K562 (cell line): ENCODE measurements around the gene EPDR1. TPM values are rescaled to one million over a fixed set of nuclear protein-coding genes. Genes with fewer than 3 reads are reported as not detected.

Experiments used
- ATAC-seq: fragments of 200-7000 bp; cut with Tn5 transposase; 3 replicates; pipeline ENCODE4 v1.9.1; 2020; ENCODE audit warnings: moderate library complexity
- BruUV-seq: library from RNA; stranded (reverse); fragments of 400-500 nt; replicated peaks from 2 replicates; lab custom pipeline; 2021; lab: Mats Ljungman, UMichigan
- CTCF ChIA-PET: fragments of 300-600 bp; formaldehyde crosslinking; extraction: SDS; loops from one replicate; lab custom pipeline; 2021; ENCODE audit warnings: low intra/inter-chr PET ratio; lab: Yijun Ruan, JAX
- POLR2A ChIA-PET: fragments of 300-600, 350-650 bp; sonication (Branson Sonifier 250); formaldehyde crosslinking; extraction: SDS; loops from one replicate; lab custom pipeline; 2021; ENCODE audit warnings: antibody characterized with exemption, inconsistent platforms; lab: Yijun Ruan, JAX
- DNase-seq, 4 experiments: peaks; one replicate each; pipeline versions ENCODE4 v3.0.0 to v3.0.0-alpha.2; 2011 to 2018; ENCODE audit warnings: low spot score in 3 of 4, mixed read lengths in 3 of 4; ENCODE audit errors: extremely low read depth in 1 of 4
- FAIRE-seq: peaks from 2 replicates; lab custom pipeline; 2011; peaks lifted over from hg19 to GRCh38; lab: Jason Lieb, UNC
- H2AFZ ChIP-seq: 2 replicates; pipeline ENCODE4 v1.6.0; 2011; ENCODE audit warnings: low read depth, low read length, control low read depth, inconsistent platforms
- H3K27ac ChIP-seq: fragments of 200-600 bp; 3 replicates; pipeline ENCODE4 v1.8.0; 2011; ENCODE audit warnings: low read depth, mild to moderate bottlenecking, control low read depth, inconsistent platforms, low read length, moderate library complexity, mixed read lengths; ENCODE audit errors: extremely low read depth
- H3K27me3 ChIP-seq, 2 experiments: fragments of 300-600 bp in 1 of 2; 2 replicates in 1 of 2; 3 replicates in 1 of 2; pipeline versions ENCODE4 v1.6.0 to v1.8.0; 2011; ENCODE audit warnings: inconsistent platforms in 2 of 2, low read length in 2 of 2, mild to moderate bottlenecking in 1 of 2, mixed read lengths in 1 of 2, moderate library complexity in 1 of 2; ENCODE audit not compliant: control insufficient read depth in 2 of 2, insufficient read depth in 2 of 2
- H3K36me3 ChIP-seq: fragments of 300-600 bp; 3 replicates; pipeline ENCODE4 v1.8.0; 2011; ENCODE audit warnings: mild to moderate bottlenecking, low read length, inconsistent platforms; ENCODE audit not compliant: control insufficient read depth, insufficient read depth
- H3K4me1 ChIP-seq, 2 experiments: fragments of 200-600 bp in 1 of 2; replicated peaks in 1 of 2; 2 replicates in 1 of 2; 3 replicates in 1 of 2; pipeline versions ENCODE4 v1.5.1 to v1.8.0; 2011; ENCODE audit warnings: inconsistent platforms in 2 of 2, low read length in 2 of 2, mild to moderate bottlenecking in 1 of 2, mixed read lengths in 1 of 2, moderate library complexity in 1 of 2; ENCODE audit not compliant: control insufficient read depth in 2 of 2, insufficient read depth in 2 of 2
- H3K4me2 ChIP-seq: 2 replicates; pipeline ENCODE4 v1.6.1; 2011; ENCODE audit warnings: low read length, control low read depth, inconsistent platforms, mixed read lengths; ENCODE audit not compliant: insufficient read depth
- H3K4me3 ChIP-seq: fragments of 200-600 bp; sonication (generic), shearing (Covaris generic); 2 replicates; pipeline ENCODE4 v1.5.1; 2016; ENCODE audit warnings: control low read depth, inconsistent platforms
- H3K79me2 ChIP-seq: fragments of 200-600 bp; 3 replicates; pipeline ENCODE4 v1.8.0; 2011; ENCODE audit warnings: low read length, inconsistent platforms; ENCODE audit not compliant: control insufficient read depth, insufficient read depth
- H3K9ac ChIP-seq, 2 experiments: 2 replicates each; pipeline versions ENCODE4 v1.6.0 to v1.6.1; 2011; ENCODE audit warnings: low read depth in 2 of 2, low read length in 2 of 2, control low read depth in 1 of 2, inconsistent platforms in 1 of 2, mild to moderate bottlenecking in 1 of 2, mixed read lengths in 1 of 2; ENCODE audit not compliant: insufficient read depth in 1 of 2
- H3K9me1 ChIP-seq: one replicate; pipeline ENCODE4 v1.6.0; 2011; ENCODE audit warnings: inconsistent platforms, mild to moderate bottlenecking, low read length, moderate library complexity; ENCODE audit not compliant: control insufficient read depth, insufficient read depth
- H3K9me3 ChIP-seq: replicated peaks from 2 replicates; pipeline ENCODE4 v1.5.1; 2011; ENCODE audit warnings: low read depth, low read length, inconsistent platforms; ENCODE audit not compliant: control insufficient read depth, insufficient read depth
- H4K20me1 ChIP-seq: replicated peaks from 2 replicates; pipeline ENCODE4 v1.6.1; 2011; ENCODE audit warnings: low read length, inconsistent platforms, mixed read lengths; ENCODE audit not compliant: control insufficient read depth, insufficient read depth
- ARID1B ChIP-seq: fragments of 450-650 bp; IDR thresholded peaks from 2 replicates; pipeline ENCODE4 v1.6.1; 2016; ENCODE audit warnings: antibody characterized with exemption, mild to moderate bottlenecking, inconsistent platforms
- BRD4 ChIP-seq: fragments of 200-600 bp; sonication (generic); IDR thresholded peaks from 2 replicates; pipeline ENCODE4 v1.6.1; 2017; ENCODE audit warnings: inconsistent platforms
- CCNT2 ChIP-seq: IDR thresholded peaks from 2 replicates; pipeline ENCODE4 v1.6.1; 2011; ENCODE audit warnings: borderline replicate concordance, low read depth, mild to moderate bottlenecking, moderate library complexity, mixed read lengths, low read length; ENCODE audit not compliant: insufficient read length; ENCODE audit errors: extremely low read depth
- FOXP4 ChIP-seq: sonication (generic); formaldehyde crosslinking; IDR thresholded peaks from 2 replicates; pipeline ENCODE4 v1.8.0; 2022; ENCODE audit warnings: mild to moderate bottlenecking, missing genetic modification reagents, borderline replicate concordance
- FUS ChIP-seq: fragments of 200-400 bp; formaldehyde crosslinking; optimal IDR thresholded peaks from 2 replicates; pipeline ENCODE3; 2017; ENCODE audit warnings: low read depth, low read length
- GABPB1 ChIP-seq: sonication (generic); formaldehyde crosslinking; IDR thresholded peaks from 2 replicates; pipeline ENCODE4 v1.8.0; 2022; ENCODE audit warnings: mild to moderate bottlenecking, missing genetic modification reagents
- GTF2A2 ChIP-seq: IDR thresholded peaks from 2 replicates; pipeline ENCODE4 v1.6.1; 2016; ENCODE audit warnings: mild to moderate bottlenecking, missing genetic modification characterization, missing compliant biosample characterization
- KLF16 ChIP-seq: IDR thresholded peaks from 2 replicates; pipeline ENCODE4 v1.6.1; 2016; ENCODE audit warnings: antibody characterized with exemption
- KLF6 ChIP-seq: fragments of 250-450 bp; sonication (Bioruptor Pico); IDR thresholded peaks from 2 replicates; pipeline ENCODE4 v1.4.0; 2020; ENCODE audit warnings: mild to moderate bottlenecking, moderate library complexity, borderline replicate concordance
- MCM3 ChIP-seq: fragments of 450-650 bp; IDR thresholded peaks from 2 replicates; pipeline ENCODE4 v1.6.1; 2016
- PTTG1 ChIP-seq: fragments of 450-650 bp; IDR thresholded peaks from 2 replicates; pipeline ENCODE4 v1.6.1; 2016; ENCODE audit warnings: low read depth, mild to moderate bottlenecking, missing genetic modification characterization, missing compliant biosample characterization
- SMAD2 ChIP-seq: fragments of 150-350 bp; IDR thresholded peaks from 2 replicates; pipeline ENCODE4 v1.6.1; 2014; ENCODE audit warnings: low read depth, mild to moderate bottlenecking, low read length
- STAT5A ChIP-seq: IDR thresholded peaks from 2 replicates; pipeline ENCODE4 v1.6.1; 2012; ENCODE audit warnings: low read length, inconsistent platforms, borderline replicate concordance
- TAF1 ChIP-seq: IDR thresholded peaks from 2 replicates; pipeline ENCODE4 v1.6.1; 2011; ENCODE audit warnings: mild to moderate bottlenecking, low read length, moderate library complexity; ENCODE audit not compliant: insufficient read depth, control insufficient read depth, severe bottlenecking; ENCODE audit errors: extremely low read depth
- TRIM28 ChIP-seq: fragments of 450-650 bp; IDR thresholded peaks from 2 replicates; pipeline ENCODE4 v1.6.1; 2017
- ZBTB43 ChIP-seq: sonication (generic); formaldehyde crosslinking; IDR thresholded peaks from 2 replicates; pipeline ENCODE4 v1.8.0; 2023; ENCODE audit warnings: mild to moderate bottlenecking, missing genetic modification reagents
- ZNF277 ChIP-seq: fragments of 250-450 bp; sonication (Bioruptor Pico); IDR thresholded peaks from 2 replicates; pipeline ENCODE4 v1.8.0; 2022; ENCODE audit warnings: inconsistent platforms, mild to moderate bottlenecking, moderate library complexity, borderline replicate concordance
- in situ Hi-C: fragments of 300-500 bp; cut with MboI; formaldehyde crosslinking; loops from 4 replicates; pipeline ENCODE4 v1.15.0; 2018; ENCODE audit warnings: inconsistent platforms, mixed read lengths
- intact Hi-C: fragments of 100-400 bp; cut with micrococcal nuclease; formaldehyde crosslinking; loops from 2 replicates; pipeline ENCODE4 v1.14.2; 2022
- polyA plus RNA-seq, 8 experiments: library from polyadenylated mRNA; depleted of rRNA in 4 of 8; stranded (reverse) in 5 of 8; unstranded in 3 of 8; fragments of >200 nt; fragmentation: Nextera tagmentation in 2 of 8; fragmentation: Illumina TruSeq in 1 of 8; extraction: Ambion mirVana in 2 of 8; extraction: Trizol in 1 of 8; gene quantifications; 2 replicates each; pipeline versions ENCODE4 v1.2.1 to v1.2.3, GENCODE V29; 2011 to 2014; ENCODE audit warnings: inconsistent platforms in 1 of 8, missing spikeins in 1 of 8
- total RNA-seq, 7 experiments: library from RNA; depleted of rRNA in 6 of 7; stranded (reverse); fragments of >200 nt in 6 of 7; fragmentation: Illumina TruSeq in 2 of 7; extraction: Trizol in 2 of 7; gene quantifications; 2 replicates each; pipeline versions ENCODE4 v1.2.1 to v1.2.3, GENCODE V29; 2011 to 2021; ENCODE audit warnings: low replicate concordance in 1 of 7

Gene EPDR1
- total and polyA plus RNA-seq, 9 of the 15 experiments (the other 6 are each of a cell fraction or from before 2014, with no cell fraction given): 0.01 to 0.11 TPM; not detected in 7

GRCh38 chr7:37977243-37977642 lies 56.8 kb downstream of the EPDR1 start (continued):
- TF ChIP-seq ZNF277 (CRISPR knock-in tag) (no peak), STAT5A (no peak), KLF6 (CRISPR knock-in tag) (no peak), ZBTB43 (CRISPR knock-in tag) (no peak), SMAD2 (no peak)

GRCh38 chr7:37981664-37982063 lies 61.2 kb downstream of the EPDR1 start:
- no peak for TF ChIP-seq FOXP4 (CRISPR knock-in tag)
- no peak for TF ChIP-seq GTF2A2 (tag)
- TF ChIP-seq ARID1B: no peak
- no peak for TF ChIP-seq CCNT2
- no peak for TF ChIP-seq MCM3
- no peak for TF ChIP-seq FUS
- no peak for TF ChIP-seq KLF16
- no peak for TF ChIP-seq TRIM28
- TF ChIP-seq PTTG1: no peak
- no peak for TF ChIP-seq TAF1
- no peak for TF ChIP-seq BRD4
- no peak for TF ChIP-seq GABPB1 (CRISPR knock-in tag)
- no peak overlapping the region for H3K27ac ChIP-seq
- ChIA-PET CTCF (no interaction called here), POLR2A (no interaction called here)
- no peaks in the 10 kb centered on the region for H3K9me1 ChIP-seq
- ATAC-seq (no peak), DNase-seq (no peak), FAIRE-seq (no peak)
- no peaks in the 10 kb centered on the region for H3K9me3 ChIP-seq
- no peaks in the 10 kb centered on the region for H3K27me3 ChIP-seq
- no TSS peak for BruUV-seq
- H3K4me1 ChIP-seq: peaks cover 0 to 3% of the 10 kb centered on the region in 2 experiments; a peak in 2 of 5 replicates
- H3K79me2 ChIP-seq: no peaks in the 10 kb centered on the region
- H3K36me3 ChIP-seq: no peaks in the 10 kb centered on the region
- no peak overlapping the region for H3K9ac ChIP-seq
- no peak overlapping the region for H2AFZ ChIP-seq
- H4K20me1 ChIP-seq: no peaks in the 10 kb centered on the region
- intact Hi-C loops: no loop called here
- H3K4me2 ChIP-seq: no peak overlapping the region
- in situ Hi-C loops: no loop called here
- no peak overlapping the region for H3K4me3 ChIP-seq
